Fibroblast of pulmonary artery (primary cell): ENCODE results near the gene FPR1.

Source experiments
- DNase-seq: peaks from one replicate; pipeline ENCODE4 v3.0.0-alpha.2; 2010; ENCODE audit warnings: low read depth
- H3K4me3 ChIP-seq: replicated peaks from 2 replicates; pipeline ENCODE4 v1.5.1; 2011; ENCODE audit warnings: low read depth, mild to moderate bottlenecking, control low read depth, low read length, moderate library complexity
- TF ChIP-seq, protein P1 (sequence below): IDR thresholded peaks from 2 replicates; pipeline ENCODE4 v1.5.1; 2011; ENCODE audit warnings: mild to moderate bottlenecking, control low read depth, low read length, inconsistent platforms; ENCODE audit errors: missing control alignments

The FPR1 gene

DNA sequence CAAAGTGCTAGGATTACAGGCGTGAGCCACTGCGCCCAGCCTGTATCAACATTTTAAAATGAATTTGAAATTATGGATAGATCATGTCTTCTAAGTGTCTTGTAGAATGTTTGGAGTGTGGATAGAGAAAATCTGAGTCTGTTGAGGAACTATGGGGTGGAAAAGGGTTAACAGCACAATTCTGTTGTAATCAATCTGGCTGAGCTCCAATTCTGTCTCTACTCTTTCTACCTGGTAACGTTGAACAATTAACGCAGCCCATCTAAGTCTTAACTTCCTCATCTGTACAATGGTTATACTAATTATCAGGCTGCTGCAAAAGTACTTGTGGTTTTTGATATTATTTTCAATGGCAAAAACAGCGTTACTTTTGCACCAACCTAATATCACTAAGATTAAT, 13.4 kb upstream of the FPR1 start:
- TF ChIP-seq, protein P1, sequence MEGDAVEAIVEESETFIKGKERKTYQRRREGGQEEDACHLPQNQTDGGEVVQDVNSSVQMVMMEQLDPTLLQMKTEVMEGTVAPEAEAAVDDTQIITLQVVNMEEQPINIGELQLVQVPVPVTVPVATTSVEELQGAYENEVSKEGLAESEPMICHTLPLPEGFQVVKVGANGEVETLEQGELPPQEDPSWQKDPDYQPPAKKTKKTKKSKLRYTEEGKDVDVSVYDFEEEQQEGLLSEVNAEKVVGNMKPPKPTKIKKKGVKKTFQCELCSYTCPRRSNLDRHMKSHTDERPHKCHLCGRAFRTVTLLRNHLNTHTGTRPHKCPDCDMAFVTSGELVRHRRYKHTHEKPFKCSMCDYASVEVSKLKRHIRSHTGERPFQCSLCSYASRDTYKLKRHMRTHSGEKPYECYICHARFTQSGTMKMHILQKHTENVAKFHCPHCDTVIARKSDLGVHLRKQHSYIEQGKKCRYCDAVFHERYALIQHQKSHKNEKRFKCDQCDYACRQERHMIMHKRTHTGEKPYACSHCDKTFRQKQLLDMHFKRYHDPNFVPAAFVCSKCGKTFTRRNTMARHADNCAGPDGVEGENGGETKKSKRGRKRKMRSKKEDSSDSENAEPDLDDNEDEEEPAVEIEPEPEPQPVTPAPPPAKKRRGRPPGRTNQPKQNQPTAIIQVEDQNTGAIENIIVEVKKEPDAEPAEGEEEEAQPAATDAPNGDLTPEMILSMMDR: no peak
- no peak overlapping the region for H3K4me3 ChIP-seq
- DNase-seq: no peak

DNA sequence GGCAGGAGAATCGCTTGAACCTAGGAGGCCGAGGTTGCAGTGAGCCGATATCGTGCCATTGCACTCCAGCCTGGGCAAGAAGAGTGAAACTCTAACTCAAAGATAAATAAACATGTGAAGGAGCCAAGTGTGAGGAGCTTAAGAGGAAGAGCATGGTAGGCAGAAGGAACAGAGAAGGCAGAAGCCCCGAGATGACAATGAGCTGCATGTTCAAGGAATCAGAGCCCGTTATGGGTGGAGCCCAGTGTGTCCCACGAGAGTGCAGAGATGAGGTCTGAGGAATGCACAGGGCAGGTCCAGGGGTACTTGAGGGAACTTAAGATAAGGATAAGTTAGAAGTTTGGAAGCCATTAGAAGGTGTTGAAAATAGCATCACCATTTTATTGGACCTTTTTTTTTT, 10.0 kb upstream of the FPR1 start:
- DNase-seq: no peak
- H3K4me3 ChIP-seq: no peak overlapping the region
- TF ChIP-seq, protein P1: no peak

DNA sequence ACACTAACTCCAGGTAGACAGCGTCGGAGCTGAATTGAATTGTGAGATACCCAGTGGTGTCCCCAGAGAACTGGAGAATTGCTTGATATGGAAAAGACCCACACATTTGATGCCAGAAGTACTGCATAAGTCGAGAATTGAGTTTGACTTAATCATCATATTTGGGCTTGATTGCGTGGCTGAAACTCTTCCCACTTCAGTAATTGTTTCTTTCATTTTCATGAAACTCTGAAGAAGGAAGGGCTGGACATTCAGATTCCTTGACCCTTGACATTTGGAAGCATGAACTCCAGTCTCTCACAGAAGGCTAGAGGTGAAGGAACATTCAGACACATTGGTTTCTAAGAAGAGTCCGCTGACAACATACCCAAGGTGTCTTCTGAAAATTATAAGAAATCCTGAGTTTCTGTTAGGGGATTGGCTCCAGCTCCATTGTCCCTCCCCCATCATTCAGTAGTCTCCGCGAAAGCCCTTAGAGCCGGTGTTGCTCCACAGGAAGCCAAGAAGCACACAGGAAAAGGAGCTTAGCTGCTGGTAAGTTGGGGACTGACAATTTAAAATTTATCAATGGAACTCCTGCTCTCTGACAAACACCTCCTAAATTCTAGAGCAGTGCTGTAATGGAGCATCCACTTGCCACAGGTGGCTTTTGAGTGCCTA, 9.1 kb upstream of the FPR1 start, which contains the start of gene FPR2:
FPR2 (plus strand) TSS at position 484 of the 660 bp plus-strand sequence. CDS start 7,479 bp downstream, outside the sequence.
- no peak for DNase-seq
- TF ChIP-seq, protein P1: no peak
- H3K4me3 ChIP-seq: no peak within 1 kb of the TSS

DNA sequence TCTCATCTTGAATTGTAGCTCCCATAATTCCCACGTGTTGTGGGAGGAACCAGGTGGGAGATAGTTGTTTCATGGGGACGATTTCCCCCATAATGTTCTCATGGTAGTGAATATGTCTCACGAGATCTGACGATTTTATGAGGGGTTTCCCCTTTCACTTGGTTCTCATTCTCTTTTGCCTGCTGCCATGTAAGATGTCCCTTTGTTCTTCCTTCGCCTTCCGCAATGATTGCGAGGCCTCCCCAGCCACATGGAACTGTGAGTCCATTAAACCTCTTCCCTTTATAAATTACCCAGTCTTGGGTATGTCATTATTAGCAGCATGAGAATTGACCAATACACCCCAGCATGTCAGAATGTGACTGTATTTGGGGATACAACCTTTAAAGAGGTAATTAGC, 3.9 kb upstream of the FPR1 start:
- TF ChIP-seq, protein P1: no peak
- H3K4me3 ChIP-seq: no peak overlapping the region
- DNase-seq: no peak

- no peak for DNase-seq
- TF ChIP-seq, protein P1: no peak
- no peak overlapping the region for H3K4me3 ChIP-seq
These were observed 3.1 kb upstream of the FPR1 start for GRCh38 chr19:51754770-51755169.

- TF ChIP-seq, protein P1: no peak
- no peak for DNase-seq
- no peak overlapping the region for H3K4me3 ChIP-seq
These were observed 2.4 kb upstream of the FPR1 start for GRCh38 chr19:51754109-51754508.

- TF ChIP-seq, protein P1: no peak
- H3K4me3 ChIP-seq: no peak overlapping the region
- no peak for DNase-seq
These were observed 1.1 kb downstream of the FPR1 start for GRCh38 chr19:51750400-51751094.
